Liver (tissue), 9 donors: ENCODE results near the gene RSPH6A. TPM values are rescaled to one million over a fixed set of nuclear protein-coding genes. Genes with fewer than 3 reads are reported as not detected.
A peak's percentile ranks its signal among the peaks of the same experiment; 100 is the strongest.

Source experiments
- DNase-seq: peaks from one replicate; pipeline ENCODE4 v3.0.0-alpha.2; 2017; ENCODE audit warnings: low spot score
- H3K27ac ChIP-seq, 2 donors: one replicate each; pipeline ENCODE4 v1.7.0; 2013; ENCODE audit warnings: inconsistent platforms in 2 of 2, low read length in 2 of 2, control low read depth in 1 of 2, low read depth in 1 of 2, mild to moderate bottlenecking in 1 of 2
- H3K27me3 ChIP-seq, 4 donors: one replicate each; pipeline versions ENCODE4 v1.6.1 to v1.7.0; 2013; ENCODE audit warnings: low read length in 3 of 4, inconsistent platforms in 1 of 4, mild to moderate bottlenecking in 1 of 4, moderate library complexity in 1 of 4; ENCODE audit not compliant: control insufficient read depth in 4 of 4, insufficient read depth in 4 of 4
- H3K36me3 ChIP-seq, 4 donors: one replicate each; pipeline versions ENCODE4 v1.6.1 to v1.7.0; 2013; ENCODE audit warnings: low read length in 3 of 4, mild to moderate bottlenecking in 3 of 4, low read depth in 1 of 4, moderate library complexity in 1 of 4; ENCODE audit not compliant: control insufficient read depth in 4 of 4, insufficient read depth in 3 of 4
- H3K4me1 ChIP-seq, 4 donors: one replicate each; pipeline versions ENCODE4 v1.6.1 to v1.7.0; 2013; ENCODE audit warnings: low read length in 3 of 4, mild to moderate bottlenecking in 3 of 4, moderate library complexity in 1 of 4; ENCODE audit not compliant: control insufficient read depth in 4 of 4, insufficient read depth in 4 of 4
- H3K4me3 ChIP-seq, 3 donors: one replicate each; pipeline versions ENCODE4 v1.6.1 to v1.7.0; 2013; ENCODE audit warnings: low read length in 3 of 3, control low read depth in 1 of 3, low read depth in 1 of 3, mild to moderate bottlenecking in 1 of 3
- H3K9ac ChIP-seq, 2 donors: one replicate each; pipeline ENCODE4 v1.7.0; 2013; ENCODE audit warnings: low read length in 2 of 2, mild to moderate bottlenecking in 2 of 2, moderate library complexity in 2 of 2, control low read depth in 1 of 2, low read depth in 1 of 2
- H3K9me3 ChIP-seq, 4 donors: one replicate each; pipeline versions ENCODE4 v1.6.1 to v1.7.0; 2013; ENCODE audit warnings: low read length in 3 of 4; ENCODE audit not compliant: control insufficient read depth in 4 of 4
- EGR1 ChIP-seq, 2 donors: IDR thresholded peaks; 2 replicates each; pipeline ENCODE4 v1.6.1; 2016 to 2018; ENCODE audit warnings: antibody characterized with exemption in 2 of 2, low read depth in 2 of 2
- FOXA1 ChIP-seq: IDR thresholded peaks from 2 replicates; pipeline ENCODE4 v1.6.1; 2016; ENCODE audit warnings: antibody characterized with exemption
- FOXA2 ChIP-seq: IDR thresholded peaks from 2 replicates; pipeline ENCODE4 v1.6.1; 2016; ENCODE audit warnings: antibody characterized with exemption
- GABPA ChIP-seq, 2 donors: IDR thresholded peaks in 1 of 2; conservative IDR thresholded peaks in 1 of 2; 2 replicates each; pipeline ENCODE4 v1.6.1; 2016; ENCODE audit warnings: antibody characterized with exemption in 2 of 2, mild to moderate bottlenecking in 1 of 2, moderate library complexity in 1 of 2
- HNF4A ChIP-seq, 2 donors: conservative IDR thresholded peaks; 2 replicates each; pipeline ENCODE4 v1.6.1; 2016; ENCODE audit warnings: antibody characterized with exemption in 2 of 2, mild to moderate bottlenecking in 2 of 2
- HNF4G ChIP-seq: IDR thresholded peaks from 2 replicates; pipeline ENCODE4 v1.6.1; 2016; ENCODE audit warnings: antibody characterized with exemption
- JUND ChIP-seq, 2 donors: IDR thresholded peaks; 2 replicates each; pipeline ENCODE4 v1.6.1; 2016; ENCODE audit warnings: antibody characterized with exemption in 2 of 2
- NR2F2 ChIP-seq: IDR thresholded peaks from 2 replicates; pipeline ENCODE4 v1.6.1; 2016; ENCODE audit warnings: antibody characterized with exemption
- RAD21 ChIP-seq, 2 donors: IDR thresholded peaks; 2 replicates each; pipeline ENCODE4 v1.6.1; 2016; ENCODE audit warnings: antibody characterized with exemption in 2 of 2, mild to moderate bottlenecking in 2 of 2
- RXRA ChIP-seq, 2 donors: IDR thresholded peaks; 2 replicates each; pipeline ENCODE4 v1.6.1; 2017 to 2018; ENCODE audit warnings: antibody characterized with exemption in 2 of 2, mild to moderate bottlenecking in 1 of 2
- SP1 ChIP-seq: IDR thresholded peaks from 2 replicates; pipeline ENCODE4 v1.6.1; 2018; ENCODE audit warnings: antibody characterized with exemption, mild to moderate bottlenecking
- TAF1 ChIP-seq: conservative IDR thresholded peaks from 2 replicates; pipeline ENCODE4 v1.6.1; 2016; ENCODE audit warnings: antibody characterized with exemption, mild to moderate bottlenecking
- YY1 ChIP-seq: IDR thresholded peaks from 2 replicates; pipeline ENCODE4 v1.6.1; 2016; ENCODE audit warnings: antibody characterized with exemption, mild to moderate bottlenecking
- WGBS: extraction: QIAGEN DNeasy Blood & Tissue Kit; methylation state at CpG from one replicate; pipeline ENCODE4 v1.1.7; 2013; 5-methylcytosine and 5-hydroxymethylcytosine counted together
- polyA plus RNA-seq, 2 donors: library from polyadenylated mRNA; stranded (reverse) in 1 of 2; unstranded in 1 of 2; fragments of 200-250 nt in 1 of 2; fragments of >200 nt in 1 of 2; fragmentation: Nextera tagmentation in 1 of 2; extraction: Ambion mirVana in 1 of 2; gene quantifications; one replicate each; pipeline versions ENCODE4 v1.2.1 to v1.2.3, GENCODE V29; 2013 to 2015
- total RNA-seq, 2 donors: library from RNA; depleted of rRNA; stranded (reverse); fragments of >200 nt; gene quantifications; one replicate each; pipeline ENCODE4 v1.2.3, GENCODE V29; 2014
- TF ChIP-seq, protein P1 (sequence below): IDR thresholded peaks from 2 replicates; pipeline ENCODE4 v1.6.1; 2016; ENCODE audit warnings: antibody characterized with exemption, mild to moderate bottlenecking
- TF ChIP-seq, protein P2 (sequence below): IDR thresholded peaks from 2 replicates; pipeline ENCODE4 v1.6.1; 2016; ENCODE audit warnings: antibody characterized with exemption
- TF ChIP-seq, protein P3 (sequence below): fragments of 150-350 bp; IDR thresholded peaks from 2 replicates; pipeline ENCODE4 v1.5.1; 2017; ENCODE audit warnings: improper control_type of control experiment, low read depth, low read length; ENCODE audit not compliant: missing input control
- TF ChIP-seq, protein P4 (sequence below): IDR thresholded peaks from 2 replicates; pipeline ENCODE4 v1.6.1; 2016; ENCODE audit warnings: antibody characterized with exemption
- TF ChIP-seq, protein P5 (sequence below): IDR thresholded peaks from 2 replicates; pipeline ENCODE4 v1.6.1; 2016; ENCODE audit warnings: antibody characterized with exemption
- donor health status: healthy.
- donor health status: healthy.
- donor health status: healthy.
- donor health status: healthy.
- donor health status: healthy.

The RSPH6A gene
- total and polyA plus RNA-seq, 4 donors, result 0.08 TPM; not detected in 3

DNA sequence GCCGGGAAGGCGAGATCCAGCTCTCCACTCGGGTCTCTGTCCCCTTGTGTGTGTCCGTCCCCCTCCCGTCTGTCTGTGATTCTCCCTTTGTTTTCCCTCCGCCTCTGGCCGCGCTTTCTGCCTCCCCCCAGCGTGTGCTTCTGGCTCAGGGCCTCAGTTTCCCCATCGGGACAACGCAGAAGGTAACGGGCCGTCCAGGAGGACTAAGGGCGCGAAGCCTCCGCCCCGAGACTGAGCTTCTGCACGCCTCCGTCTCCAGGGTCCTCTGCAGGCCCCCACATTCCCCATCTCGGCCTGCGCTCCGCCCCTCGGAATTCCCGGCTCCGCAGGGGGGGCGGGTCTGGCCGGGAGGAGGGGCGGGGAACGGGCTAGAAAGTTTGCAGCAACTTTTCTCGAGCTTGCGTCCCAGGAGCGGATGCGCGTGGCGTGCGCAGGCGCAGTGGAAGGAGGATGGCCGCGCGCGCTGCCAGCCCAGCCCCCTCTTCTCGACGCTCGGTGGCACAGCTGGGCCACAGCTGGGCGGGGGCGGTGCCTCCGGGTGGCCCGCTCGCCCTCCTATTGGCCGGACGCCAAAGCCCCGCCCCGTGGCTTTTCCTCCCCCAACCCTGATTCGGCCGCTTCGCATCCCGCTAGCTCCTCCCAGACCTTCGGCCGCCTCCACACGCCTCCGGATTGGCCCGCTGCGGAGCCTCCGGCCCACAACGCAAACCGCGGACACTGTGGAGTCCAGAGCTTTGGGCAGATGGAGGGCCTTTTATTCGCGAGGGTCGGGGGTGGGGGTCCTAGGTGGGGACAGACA, 45.9 kb downstream of the RSPH6A start, which contains the start of gene SIX5:
SIX5 (minus strand) TSS at position 269 of the 799 bp plus-strand sequence. CDS start 408 bp downstream, outside the sequence.
- Histone ChIP-seq H3K4me1 (peaks cover 9 to 56% (median 29%) of the 10 kb centered on the region in 4 donors), H3K27ac (peak within 1 kb of the TSS; percentile 86 to 99), H3K36me3 (peaks cover 0 to 2% (median 0%) of the 10 kb centered on the region in 4 donors), H3K27me3 (no peaks in the 10 kb centered on the region), H3K4me3 (peak within 1 kb of the TSS; percentile 86 to 95 (median 89)), H3K9me3 (no peaks in the 10 kb centered on the region), H3K9ac (peak within 1 kb of the TSS; percentile 72 to 83)
- peak; percentile 99 for DNase-seq
- peak; percentile 40 for TF ChIP-seq NR2F2
- TF ChIP-seq FOXA1, result peak; percentile 77
- TF ChIP-seq, protein P1, sequence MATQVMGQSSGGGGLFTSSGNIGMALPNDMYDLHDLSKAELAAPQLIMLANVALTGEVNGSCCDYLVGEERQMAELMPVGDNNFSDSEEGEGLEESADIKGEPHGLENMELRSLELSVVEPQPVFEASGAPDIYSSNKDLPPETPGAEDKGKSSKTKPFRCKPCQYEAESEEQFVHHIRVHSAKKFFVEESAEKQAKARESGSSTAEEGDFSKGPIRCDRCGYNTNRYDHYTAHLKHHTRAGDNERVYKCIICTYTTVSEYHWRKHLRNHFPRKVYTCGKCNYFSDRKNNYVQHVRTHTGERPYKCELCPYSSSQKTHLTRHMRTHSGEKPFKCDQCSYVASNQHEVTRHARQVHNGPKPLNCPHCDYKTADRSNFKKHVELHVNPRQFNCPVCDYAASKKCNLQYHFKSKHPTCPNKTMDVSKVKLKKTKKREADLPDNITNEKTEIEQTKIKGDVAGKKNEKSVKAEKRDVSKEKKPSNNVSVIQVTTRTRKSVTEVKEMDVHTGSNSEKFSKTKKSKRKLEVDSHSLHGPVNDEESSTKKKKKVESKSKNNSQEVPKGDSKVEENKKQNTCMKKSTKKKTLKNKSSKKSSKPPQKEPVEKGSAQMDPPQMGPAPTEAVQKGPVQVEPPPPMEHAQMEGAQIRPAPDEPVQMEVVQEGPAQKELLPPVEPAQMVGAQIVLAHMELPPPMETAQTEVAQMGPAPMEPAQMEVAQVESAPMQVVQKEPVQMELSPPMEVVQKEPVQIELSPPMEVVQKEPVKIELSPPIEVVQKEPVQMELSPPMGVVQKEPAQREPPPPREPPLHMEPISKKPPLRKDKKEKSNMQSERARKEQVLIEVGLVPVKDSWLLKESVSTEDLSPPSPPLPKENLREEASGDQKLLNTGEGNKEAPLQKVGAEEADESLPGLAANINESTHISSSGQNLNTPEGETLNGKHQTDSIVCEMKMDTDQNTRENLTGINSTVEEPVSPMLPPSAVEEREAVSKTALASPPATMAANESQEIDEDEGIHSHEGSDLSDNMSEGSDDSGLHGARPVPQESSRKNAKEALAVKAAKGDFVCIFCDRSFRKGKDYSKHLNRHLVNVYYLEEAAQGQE, result peak; percentile 82
- peak in 1 of 2 donors; percentile 59 for TF ChIP-seq GABPA (IDR thresholded peaks at IDR 0.05 in 1 of 2, conservative IDR thresholded peaks at IDR 0.05 in 1 of 2)
- TF ChIP-seq YY1, result peak; percentile 93
- TF ChIP-seq, protein P2, sequence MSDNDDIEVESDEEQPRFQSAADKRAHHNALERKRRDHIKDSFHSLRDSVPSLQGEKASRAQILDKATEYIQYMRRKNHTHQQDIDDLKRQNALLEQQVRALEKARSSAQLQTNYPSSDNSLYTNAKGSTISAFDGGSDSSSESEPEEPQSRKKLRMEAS, result no peak
- peak; percentile 74 for TF ChIP-seq SP1
- TF ChIP-seq HNF4G, result no peak
- peak; percentile 11 for TF ChIP-seq FOXA2
- peak in 1 of 2 donors; percentile 47 for TF ChIP-seq RAD21 (IDR thresholded peaks at IDR 0.05)
- peak in 1 of 2 donors; percentile 22 for TF ChIP-seq HNF4A (conservative IDR thresholded peaks at IDR 0.05)
- TF ChIP-seq, protein P3, sequence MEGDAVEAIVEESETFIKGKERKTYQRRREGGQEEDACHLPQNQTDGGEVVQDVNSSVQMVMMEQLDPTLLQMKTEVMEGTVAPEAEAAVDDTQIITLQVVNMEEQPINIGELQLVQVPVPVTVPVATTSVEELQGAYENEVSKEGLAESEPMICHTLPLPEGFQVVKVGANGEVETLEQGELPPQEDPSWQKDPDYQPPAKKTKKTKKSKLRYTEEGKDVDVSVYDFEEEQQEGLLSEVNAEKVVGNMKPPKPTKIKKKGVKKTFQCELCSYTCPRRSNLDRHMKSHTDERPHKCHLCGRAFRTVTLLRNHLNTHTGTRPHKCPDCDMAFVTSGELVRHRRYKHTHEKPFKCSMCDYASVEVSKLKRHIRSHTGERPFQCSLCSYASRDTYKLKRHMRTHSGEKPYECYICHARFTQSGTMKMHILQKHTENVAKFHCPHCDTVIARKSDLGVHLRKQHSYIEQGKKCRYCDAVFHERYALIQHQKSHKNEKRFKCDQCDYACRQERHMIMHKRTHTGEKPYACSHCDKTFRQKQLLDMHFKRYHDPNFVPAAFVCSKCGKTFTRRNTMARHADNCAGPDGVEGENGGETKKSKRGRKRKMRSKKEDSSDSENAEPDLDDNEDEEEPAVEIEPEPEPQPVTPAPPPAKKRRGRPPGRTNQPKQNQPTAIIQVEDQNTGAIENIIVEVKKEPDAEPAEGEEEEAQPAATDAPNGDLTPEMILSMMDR, result no peak
- TF ChIP-seq TAF1, result no peak
- TF ChIP-seq, protein P4, sequence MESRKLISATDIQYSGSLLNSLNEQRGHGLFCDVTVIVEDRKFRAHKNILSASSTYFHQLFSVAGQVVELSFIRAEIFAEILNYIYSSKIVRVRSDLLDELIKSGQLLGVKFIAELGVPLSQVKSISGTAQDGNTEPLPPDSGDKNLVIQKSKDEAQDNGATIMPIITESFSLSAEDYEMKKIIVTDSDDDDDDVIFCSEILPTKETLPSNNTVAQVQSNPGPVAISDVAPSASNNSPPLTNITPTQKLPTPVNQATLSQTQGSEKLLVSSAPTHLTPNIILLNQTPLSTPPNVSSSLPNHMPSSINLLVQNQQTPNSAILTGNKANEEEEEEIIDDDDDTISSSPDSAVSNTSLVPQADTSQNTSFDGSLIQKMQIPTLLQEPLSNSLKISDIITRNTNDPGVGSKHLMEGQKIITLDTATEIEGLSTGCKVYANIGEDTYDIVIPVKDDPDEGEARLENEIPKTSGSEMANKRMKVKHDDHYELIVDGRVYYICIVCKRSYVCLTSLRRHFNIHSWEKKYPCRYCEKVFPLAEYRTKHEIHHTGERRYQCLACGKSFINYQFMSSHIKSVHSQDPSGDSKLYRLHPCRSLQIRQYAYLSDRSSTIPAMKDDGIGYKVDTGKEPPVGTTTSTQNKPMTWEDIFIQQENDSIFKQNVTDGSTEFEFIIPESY, result no peak
- TF ChIP-seq JUND (IDR thresholded peaks at IDR 0.05), result no peak
- TF ChIP-seq RXRA (IDR thresholded peaks at IDR 0.05), result peak in 1 of 2 donors; percentile 23
- TF ChIP-seq, protein P5, sequence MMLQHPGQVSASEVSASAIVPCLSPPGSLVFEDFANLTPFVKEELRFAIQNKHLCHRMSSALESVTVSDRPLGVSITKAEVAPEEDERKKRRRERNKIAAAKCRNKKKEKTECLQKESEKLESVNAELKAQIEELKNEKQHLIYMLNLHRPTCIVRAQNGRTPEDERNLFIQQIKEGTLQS, result no peak
- TF ChIP-seq EGR1 (IDR thresholded peaks at IDR 0.05; ENCODE audit: low read depth in 2 of 2), result peak; percentile 86 to 94
- WGBS, result under 1% methylated on average over 70 of the region's 70 CpGs
